Hepatic stellate cell (primary cell): ENCODE measurements around the gene HTR3A.

Experiments used
- DNase-seq: peaks from one replicate; pipeline ENCODE4 v3.0.0; 2011; ENCODE audit warnings: low spot score

The HTR3A gene

GRCh38 chr11:113979431-113979830 lies 4.5 kb downstream of the HTR3A start:
- DNase-seq: no peak

GRCh38 chr11:113980785-113981184 lies 5.9 kb downstream of the HTR3A start:
- no peak for DNase-seq

GRCh38 chr11:113982306-113982705 lies 7.4 kb downstream of the HTR3A start:
- DNase-seq: no peak

GRCh38 chr11:113984781-113985180 lies 9.9 kb downstream of the HTR3A start:
- no peak for DNase-seq

- no peak for DNase-seq
Observed at GRCh38 chr11:113985906-113986305, 11.0 kb downstream of the HTR3A start.

GRCh38 chr11:113986351-113987140 lies 11.6 kb downstream of the HTR3A start:
- DNase-seq: no peak

- no peak for DNase-seq
Observed at GRCh38 chr11:113989381-113989780, 14.5 kb downstream of the HTR3A start.

GRCh38 chr11:113989916-113990315 lies 15.0 kb downstream of the HTR3A start:
- no peak for DNase-seq

GRCh38 chr11:113991170-113991569 lies 16.3 kb downstream of the HTR3A start:
- peak; percentile 26 for DNase-seq

GRCh38 chr11:113991718-113992458 lies 17.0 kb downstream of the HTR3A start:
- no peak for DNase-seq

GRCh38 chr11:113992459-113993110 lies 17.7 kb downstream of the HTR3A start:
- no peak for DNase-seq

- peak; percentile 32 for DNase-seq
Observed at GRCh38 chr11:113994077-113994954, 19.4 kb downstream of the HTR3A start.

- no peak for DNase-seq
Observed at GRCh38 chr11:113997473-113997872, 22.6 kb downstream of the HTR3A start.

- no peak for DNase-seq
Observed at GRCh38 chr11:113998574-113998973, 23.7 kb downstream of the HTR3A start.

- DNase-seq: no peak
Observed at GRCh38 chr11:114000526-114000925, 25.6 kb downstream of the HTR3A start.

- DNase-seq: no peak
Observed at GRCh38 chr11:114001416-114001815, 26.5 kb downstream of the HTR3A start.

- DNase-seq: no peak
Observed at GRCh38 chr11:114008331-114008730, 33.4 kb downstream of the HTR3A start.

GRCh38 chr11:114010931-114011330 lies 36.0 kb downstream of the HTR3A start:
- no peak for DNase-seq

GRCh38 chr11:114011443-114011842 lies 36.5 kb downstream of the HTR3A start:
- DNase-seq: no peak

GRCh38 chr11:114015117-114015516 lies 40.2 kb downstream of the HTR3A start:
- no peak for DNase-seq

GRCh38 chr11:114016986-114017385 lies 42.1 kb downstream of the HTR3A start:
- DNase-seq: no peak

GRCh38 chr11:114017723-114018122 lies 42.8 kb downstream of the HTR3A start:
- no peak for DNase-seq
